COLO668 (cell line): ENCODE data around the gene LTB4R2.
A peak's percentile ranks its signal among the peaks of the same experiment; 100 is the strongest.
"Not testable (repeated sequence)": the region's sequence is repeated elsewhere in the genome, so short reads cannot be mapped to it uniquely, and the experiment has no call there.

ENCODE experiments used
- DNase-seq: peaks from one replicate; lab custom pipeline; 2025; ENCODE audit not compliant: unreplicated experiment; lab: John Stamatoyannopoulos, UW

LTB4R2 gene

GRCh38 chr14:24317141-24317928, 7.4 kb downstream of the LTB4R2 start:
- no peak for DNase-seq

GRCh38 chr14:24321212-24321975, 11.5 kb downstream of the LTB4R2 start:
- DNase-seq, result no peak

- DNase-seq, result no peak
Measured at GRCh38 chr14:24322672-24323071, 12.7 kb downstream of the LTB4R2 start.

- DNase-seq, result no peak
Measured at GRCh38 chr14:24323341-24323740, 13.4 kb downstream of the LTB4R2 start.

GRCh38 chr14:24324024-24324423, 14.1 kb downstream of the LTB4R2 start:
- DNase-seq, result no peak

- DNase-seq, result no peak
Measured at GRCh38 chr14:24325041-24325530, 15.1 kb downstream of the LTB4R2 start.

- DNase-seq, result no peak
Measured at GRCh38 chr14:24325963-24326362, 16.0 kb downstream of the LTB4R2 start.

- no peak for DNase-seq
Measured at GRCh38 chr14:24327303-24327702, 17.4 kb downstream of the LTB4R2 start.

GRCh38 chr14:24327914-24328313, 18.0 kb downstream of the LTB4R2 start:
- DNase-seq, result not testable (repeated sequence)

GRCh38 chr14:24329073-24329663, 19.2 kb downstream of the LTB4R2 start:
- DNase-seq, result no peak

GRCh38 chr14:24329736-24330135, 19.8 kb downstream of the LTB4R2 start:
- DNase-seq, result no peak

- DNase-seq, result no peak
Measured at GRCh38 chr14:24330973-24331674, 21.2 kb downstream of the LTB4R2 start.

GRCh38 chr14:24331731-24332267, 21.9 kb downstream of the LTB4R2 start:
- DNase-seq, result peak; percentile 44

- peak; percentile 80 for DNase-seq
Measured at GRCh38 chr14:24332268-24332993, 22.5 kb downstream of the LTB4R2 start.

GRCh38 chr14:24334431-24335291, 24.7 kb downstream of the LTB4R2 start, which contains the start of gene ADCY4:
Gene ADCY4 (minus strand): TSS chr14:24335071. CDS start chr14:24334652, 419 bp downstream.
- DNase-seq, result no peak

GRCh38 chr14:24335461-24336171, 25.7 kb downstream of the LTB4R2 start:
- no peak for DNase-seq

- DNase-seq, result no peak
Measured at GRCh38 chr14:24337144-24337823, 27.3 kb downstream of the LTB4R2 start.

GRCh38 chr14:24337824-24338175, 27.9 kb downstream of the LTB4R2 start:
- DNase-seq, result no peak
